ENCODE data around the gene ACAD8. TPM values are rescaled to one million over a fixed set of nuclear protein-coding genes. Genes with fewer than 3 reads are reported as not detected.

ACAD8 gene
- polyA plus RNA-seq, 1 donor from 2014 or later = 68.8 TPM

- Histone ChIP-seq H3F3A (ENCODE audit: insufficient read depth, low read length, poor library complexity, severe bottlenecking) (no peaks in the 10 kb centered on the region), H3K4me3 (ENCODE audit: low read length) (no peak overlapping the region), H3K79me2 (replicated peaks; ENCODE audit: insufficient read depth, low read length) (no peaks in the 10 kb centered on the region), H3K27me3 (ENCODE audit: insufficient read depth, low read depth, low read length) (no peaks in the 10 kb centered on the region), H3K9ac (ENCODE audit: low read length) (no peak overlapping the region), H3K4me2 (ENCODE audit: low read length) (no peak overlapping the region), H2AFZ (ENCODE audit: low read depth, low read length) (no peak overlapping the region), H4K20me1 (ENCODE audit: insufficient read depth) (no peaks in the 10 kb centered on the region), H3K9me2 (ENCODE audit: insufficient read depth, low read length) (no peaks in the 10 kb centered on the region), H3K9me3 (ENCODE audit: low read length) (no peaks in the 10 kb centered on the region), H3K27ac (ENCODE audit: low read length) (no peak overlapping the region), H3K36me3 (ENCODE audit: insufficient read depth, low read length) (no peaks in the 10 kb centered on the region)
- TF ChIP-seq EZH2 (IDR thresholded peaks at IDR 0.05; ENCODE audit: borderline replicate concordance, insufficient read depth, low read length, poor library complexity, severe bottlenecking) = no peak
- no peak for TF ChIP-seq SMC3 (conservative IDR thresholded peaks at IDR 0.05; ENCODE audit: poor library complexity)
- no peak for TF ChIP-seq MXI1 (conservative IDR thresholded peaks at IDR 0.05; ENCODE audit: poor library complexity, severe bottlenecking)
- TF ChIP-seq TAF1 (IDR thresholded peaks at IDR 0.05; ENCODE audit: low read depth) = no peak
- TF ChIP-seq RAD21 (conservative IDR thresholded peaks at IDR 0.05) = no peak
- TF ChIP-seq POLR2AphosphoS5 (IDR thresholded peaks at IDR 0.05) = no peak
- TF ChIP-seq, protein P1, sequence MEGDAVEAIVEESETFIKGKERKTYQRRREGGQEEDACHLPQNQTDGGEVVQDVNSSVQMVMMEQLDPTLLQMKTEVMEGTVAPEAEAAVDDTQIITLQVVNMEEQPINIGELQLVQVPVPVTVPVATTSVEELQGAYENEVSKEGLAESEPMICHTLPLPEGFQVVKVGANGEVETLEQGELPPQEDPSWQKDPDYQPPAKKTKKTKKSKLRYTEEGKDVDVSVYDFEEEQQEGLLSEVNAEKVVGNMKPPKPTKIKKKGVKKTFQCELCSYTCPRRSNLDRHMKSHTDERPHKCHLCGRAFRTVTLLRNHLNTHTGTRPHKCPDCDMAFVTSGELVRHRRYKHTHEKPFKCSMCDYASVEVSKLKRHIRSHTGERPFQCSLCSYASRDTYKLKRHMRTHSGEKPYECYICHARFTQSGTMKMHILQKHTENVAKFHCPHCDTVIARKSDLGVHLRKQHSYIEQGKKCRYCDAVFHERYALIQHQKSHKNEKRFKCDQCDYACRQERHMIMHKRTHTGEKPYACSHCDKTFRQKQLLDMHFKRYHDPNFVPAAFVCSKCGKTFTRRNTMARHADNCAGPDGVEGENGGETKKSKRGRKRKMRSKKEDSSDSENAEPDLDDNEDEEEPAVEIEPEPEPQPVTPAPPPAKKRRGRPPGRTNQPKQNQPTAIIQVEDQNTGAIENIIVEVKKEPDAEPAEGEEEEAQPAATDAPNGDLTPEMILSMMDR (IDR thresholded peaks at IDR 0.05; ENCODE audit: poor library complexity, severe bottlenecking) = no peak
- no peak for TF ChIP-seq EP300 (conservative IDR thresholded peaks at IDR 0.05; ENCODE audit: poor library complexity, severe bottlenecking)
These were observed 37.3 kb downstream of the ACAD8 start for GRCh38 chr11:134290646-134291045.

DNA sequence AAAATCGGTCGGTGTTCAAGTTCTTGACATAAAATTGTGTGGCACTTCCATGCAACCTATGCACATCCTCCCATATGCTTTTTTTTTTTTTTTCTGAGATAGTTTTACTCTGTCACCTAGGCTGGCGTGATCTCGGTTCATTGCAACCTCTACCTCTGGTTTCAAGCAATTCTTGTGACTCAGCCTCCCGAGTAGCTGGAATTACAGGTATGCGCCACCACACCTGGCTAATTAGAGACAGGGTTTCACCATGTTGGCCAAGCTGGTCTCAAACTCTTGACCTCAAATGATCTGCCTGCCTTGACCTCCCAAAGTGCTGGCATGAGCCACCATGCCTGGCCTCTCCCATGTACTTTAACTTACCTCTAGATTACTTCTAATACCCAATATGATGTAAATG lies 37.8 kb downstream of the ACAD8 start:
- TF ChIP-seq RAD21 (conservative IDR thresholded peaks at IDR 0.05) (no peak), MXI1 (conservative IDR thresholded peaks at IDR 0.05; ENCODE audit: poor library complexity, severe bottlenecking) (no peak), EZH2 (IDR thresholded peaks at IDR 0.05; ENCODE audit: borderline replicate concordance, insufficient read depth, low read length, poor library complexity, severe bottlenecking) (no peak), TAF1 (IDR thresholded peaks at IDR 0.05; ENCODE audit: low read depth) (no peak), EP300 (conservative IDR thresholded peaks at IDR 0.05; ENCODE audit: poor library complexity, severe bottlenecking) (no peak), REST (IDR thresholded peaks at IDR 0.05; ENCODE audit: borderline replicate concordance) (no peak)
- Histone ChIP-seq H3K9ac (ENCODE audit: low read length) (no peak overlapping the region), H3K9me3 (ENCODE audit: low read length) (no peaks in the 10 kb centered on the region), H3K27ac (ENCODE audit: low read length) (no peak overlapping the region), H3K79me2 (replicated peaks; ENCODE audit: insufficient read depth, low read length) (no peaks in the 10 kb centered on the region), H4K20me1 (ENCODE audit: insufficient read depth) (no peaks in the 10 kb centered on the region), H3K36me3 (ENCODE audit: insufficient read depth, low read length) (no peaks in the 10 kb centered on the region), H3K4me2 (ENCODE audit: low read length) (no peak overlapping the region), H3K9me2 (ENCODE audit: insufficient read depth, low read length) (no peaks in the 10 kb centered on the region), H3K4me3 (ENCODE audit: low read length) (no peak overlapping the region), H3F3A (ENCODE audit: insufficient read depth, low read length, poor library complexity, severe bottlenecking) (no peaks in the 10 kb centered on the region), H3K27me3 (ENCODE audit: insufficient read depth, low read depth, low read length) (no peaks in the 10 kb centered on the region), H2AFZ (ENCODE audit: low read depth, low read length) (no peak overlapping the region)
